DND-41 (cell line): Measurements from ENCODE around the gene PAPSS2.

Experiments
- CTCF ChIP-seq: IDR thresholded peaks from 2 replicates; pipeline ENCODE4 v1.5.1; 2012; ENCODE audit warnings: borderline replicate concordance, low read length, moderate library complexity, mild to moderate bottlenecking; ENCODE audit not compliant: poor library complexity, severe bottlenecking; ENCODE audit errors: extremely low read depth
- EZH2 ChIP-seq: IDR thresholded peaks from 3 replicates; pipeline ENCODE4 v1.6.1; 2012; ENCODE audit warnings: borderline replicate concordance, low read depth, mild to moderate bottlenecking, moderate library complexity, low read length, inconsistent platforms; ENCODE audit not compliant: severe bottlenecking

DNA sequence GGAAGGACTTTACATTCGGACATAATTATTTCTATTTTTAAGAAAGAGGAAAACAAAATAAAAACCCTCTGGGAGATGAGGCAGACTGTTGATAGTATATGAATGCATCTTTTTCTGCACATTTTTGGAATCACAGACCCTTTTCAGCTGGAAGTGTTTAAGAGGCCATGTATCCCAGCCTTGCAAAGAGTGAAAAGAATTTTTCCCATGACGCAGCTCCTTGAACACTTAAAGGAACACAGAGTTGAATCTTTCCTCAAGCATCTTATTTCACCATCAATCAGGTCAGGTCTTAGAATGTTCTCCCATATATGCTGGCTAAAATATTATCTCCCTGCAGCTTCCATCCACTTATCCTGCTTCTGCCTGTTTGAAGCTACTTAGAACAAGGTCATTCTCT is 45.9 kb upstream of the PAPSS2 start:
- no peak for TF ChIP-seq EZH2
- no peak for TF ChIP-seq CTCF
